Measurements from ENCODE around the gene GTF3A. TPM values are rescaled to one million over a fixed set of nuclear protein-coding genes. Genes with fewer than 3 reads are reported as not detected.
A peak's percentile ranks its signal among the peaks of the same experiment; 100 is the strongest.

The GTF3A gene
- 162 and 195 TPM in 2 replicates for total RNA-seq (2012; rRNA removed)

DNA sequence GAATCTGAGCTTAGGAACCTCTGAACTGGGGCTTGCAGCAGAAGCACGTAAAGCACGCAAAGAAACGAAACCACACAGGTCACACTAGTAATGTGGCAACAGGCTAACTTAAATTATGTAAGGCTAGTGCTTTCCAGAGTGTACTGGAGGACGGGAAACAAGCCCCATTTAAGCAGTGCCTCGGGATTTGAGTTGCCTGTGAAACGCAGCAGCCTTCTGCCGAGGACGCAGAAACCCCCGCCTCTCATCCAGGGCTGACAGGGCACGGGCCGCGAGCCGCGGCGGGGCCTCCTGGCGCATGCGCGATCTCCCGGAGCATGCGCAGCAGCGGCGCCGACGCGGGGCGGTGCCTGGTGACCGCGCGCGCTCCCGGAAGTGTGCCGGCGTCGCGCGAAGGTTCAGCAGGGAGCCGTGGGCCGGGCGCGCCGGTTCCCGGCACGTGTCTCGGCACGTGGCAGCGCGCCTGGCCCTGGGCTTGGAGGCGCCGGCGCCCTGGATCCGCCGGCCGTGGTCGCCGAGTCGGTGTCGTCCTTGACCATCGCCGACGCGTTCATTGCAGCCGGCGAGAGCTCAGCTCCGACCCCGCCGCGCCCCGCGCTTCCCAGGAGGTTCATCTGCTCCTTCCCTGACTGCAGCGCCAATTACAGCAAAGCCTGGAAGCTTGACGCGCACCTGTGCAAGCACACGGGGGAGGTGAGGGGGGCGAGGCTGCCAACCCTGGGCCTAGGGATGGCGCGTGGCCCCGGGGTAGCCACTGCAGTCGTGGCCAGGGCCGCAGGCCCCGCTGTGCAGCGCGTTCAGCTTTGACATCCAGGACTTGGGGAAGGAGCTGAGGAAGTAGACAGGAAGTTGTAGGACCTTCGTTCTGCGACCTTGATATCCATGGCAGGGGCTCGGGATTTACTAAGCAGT is at the start of gene GTF3A:
Gene GTF3A, plus strand, starts transcription at position 374 of the 912 bp plus-strand sequence.
- peaks cover 30% of the 10 kb centered on the region for H3K4me1 ChIP-seq (ENCODE audit: control insufficient read depth, insufficient read depth, low read length)
- peak within 1 kb of the TSS; percentile 96 for H3K4me2 ChIP-seq (ENCODE audit: low read length)
- peaks cover 4% of the 10 kb centered on the region for H3K27me3 ChIP-seq (ENCODE audit: control insufficient read depth, insufficient read depth, low read length)
- peaks cover 27% of the 10 kb centered on the region for H3K36me3 ChIP-seq (ENCODE audit: insufficient read depth, low read length)
- no peaks in the 10 kb centered on the region for H3K9me3 ChIP-seq (replicated peaks; ENCODE audit: low read length)
- H3K9ac ChIP-seq (ENCODE audit: low read depth, low read length): peak within 1 kb of the TSS; percentile 86
- peak within 1 kb of the TSS; percentile 87 for H3K4me3 ChIP-seq (ENCODE audit: low read length)

DNA sequence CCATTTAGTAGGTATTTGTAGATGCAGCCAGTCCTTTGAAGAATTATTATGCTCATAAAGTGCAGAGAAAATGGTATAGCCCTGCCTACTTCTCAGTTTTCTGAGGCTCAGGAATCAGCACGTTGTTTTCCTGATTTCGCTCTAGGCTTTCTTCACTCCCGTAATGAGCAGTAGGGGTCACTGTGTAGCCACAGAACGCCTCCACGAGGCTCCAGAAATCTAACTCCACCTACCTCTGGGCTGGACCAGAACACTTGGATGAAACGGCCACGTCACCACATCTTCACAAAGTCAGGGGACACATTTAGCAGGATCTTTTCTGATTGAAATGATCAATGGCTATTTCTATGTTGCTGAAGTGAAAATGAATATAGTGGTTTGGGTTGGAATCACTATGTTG is 49.8 kb upstream of the GTF3A start:
- Histone ChIP-seq H3K9ac (ENCODE audit: low read depth, low read length) (no peak overlapping the region), H3K27me3 (ENCODE audit: control insufficient read depth, insufficient read depth, low read length) (peaks cover 40% of the 10 kb centered on the region), H3K4me1 (ENCODE audit: control insufficient read depth, insufficient read depth, low read length) (no peaks in the 10 kb centered on the region), H3K36me3 (ENCODE audit: insufficient read depth, low read length) (no peaks in the 10 kb centered on the region), H3K9me3 (replicated peaks; ENCODE audit: low read length) (no peaks in the 10 kb centered on the region), H3K4me3 (ENCODE audit: low read length) (no peak overlapping the region), H3K4me2 (ENCODE audit: low read length) (no peak overlapping the region)

DNA sequence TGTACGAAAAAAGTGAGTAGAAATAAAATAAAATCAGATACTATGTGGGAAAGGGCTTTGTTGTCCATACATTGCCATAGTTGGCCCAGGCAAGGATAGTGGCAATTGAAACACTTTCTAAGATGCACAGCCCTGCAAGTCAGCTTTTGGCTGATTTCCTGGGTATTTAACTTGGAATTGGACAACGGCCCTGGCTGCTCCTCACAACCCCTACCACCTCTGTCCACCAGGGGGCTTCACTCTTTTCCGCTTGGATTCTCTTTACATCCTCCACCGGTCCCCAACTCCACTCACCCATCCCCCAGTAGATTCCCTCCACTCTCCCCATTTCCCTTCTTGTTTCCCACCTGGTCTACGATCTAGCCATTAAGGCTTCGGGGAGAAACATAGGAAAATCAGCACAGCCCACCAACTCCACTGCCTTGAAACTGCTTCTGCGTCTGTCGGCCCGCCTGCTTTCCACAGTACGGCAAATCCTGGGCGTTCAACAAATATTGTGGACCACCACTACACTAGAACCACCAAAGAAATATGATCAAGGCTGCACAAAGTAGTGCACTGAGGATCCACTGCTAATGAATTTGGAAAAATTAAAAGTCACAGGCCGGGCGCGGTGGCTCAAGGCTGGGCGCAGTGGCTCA is 48.6 kb upstream of the GTF3A start:
- no peak overlapping the region for H3K4me3 ChIP-seq (ENCODE audit: low read length)
- no peaks in the 10 kb centered on the region for H3K36me3 ChIP-seq (ENCODE audit: insufficient read depth, low read length)
- H3K4me1 ChIP-seq (ENCODE audit: control insufficient read depth, insufficient read depth, low read length): no peaks in the 10 kb centered on the region
- H3K9ac ChIP-seq (ENCODE audit: low read depth, low read length): no peak overlapping the region
- H3K4me2 ChIP-seq (ENCODE audit: low read length): no peak overlapping the region
- H3K27me3 ChIP-seq (ENCODE audit: control insufficient read depth, insufficient read depth, low read length): peaks cover 42% of the 10 kb centered on the region
- no peaks in the 10 kb centered on the region for H3K9me3 ChIP-seq (replicated peaks; ENCODE audit: low read length)

DNA sequence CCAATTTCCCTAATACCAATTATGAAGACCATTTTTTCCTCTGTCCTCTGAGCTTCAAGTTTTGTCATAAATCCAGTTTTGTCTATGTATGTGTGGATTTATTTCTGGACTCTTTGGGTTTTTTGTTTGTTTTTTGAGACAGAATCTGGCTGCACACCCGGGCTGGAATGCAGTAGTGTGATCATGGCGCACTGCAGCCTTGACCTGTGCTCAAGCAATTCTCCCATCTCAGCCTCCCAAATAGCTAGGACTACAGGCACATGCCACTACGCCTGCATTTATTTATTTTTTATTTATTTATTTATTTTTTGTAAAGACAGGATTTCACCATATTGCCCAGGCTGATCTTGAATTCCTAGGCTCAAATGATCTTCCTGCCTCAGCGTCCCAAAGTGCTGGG is 45.3 kb upstream of the GTF3A start:
- Histone ChIP-seq H3K4me2 (ENCODE audit: low read length) (no peak overlapping the region), H3K36me3 (ENCODE audit: insufficient read depth, low read length) (no peaks in the 10 kb centered on the region), H3K9ac (ENCODE audit: low read depth, low read length) (no peak overlapping the region), H3K9me3 (replicated peaks; ENCODE audit: low read length) (no peaks in the 10 kb centered on the region), H3K4me3 (ENCODE audit: low read length) (no peak overlapping the region), H3K27me3 (ENCODE audit: control insufficient read depth, insufficient read depth, low read length) (peaks cover 37% of the 10 kb centered on the region), H3K4me1 (ENCODE audit: control insufficient read depth, insufficient read depth, low read length) (no peaks in the 10 kb centered on the region)

DNA sequence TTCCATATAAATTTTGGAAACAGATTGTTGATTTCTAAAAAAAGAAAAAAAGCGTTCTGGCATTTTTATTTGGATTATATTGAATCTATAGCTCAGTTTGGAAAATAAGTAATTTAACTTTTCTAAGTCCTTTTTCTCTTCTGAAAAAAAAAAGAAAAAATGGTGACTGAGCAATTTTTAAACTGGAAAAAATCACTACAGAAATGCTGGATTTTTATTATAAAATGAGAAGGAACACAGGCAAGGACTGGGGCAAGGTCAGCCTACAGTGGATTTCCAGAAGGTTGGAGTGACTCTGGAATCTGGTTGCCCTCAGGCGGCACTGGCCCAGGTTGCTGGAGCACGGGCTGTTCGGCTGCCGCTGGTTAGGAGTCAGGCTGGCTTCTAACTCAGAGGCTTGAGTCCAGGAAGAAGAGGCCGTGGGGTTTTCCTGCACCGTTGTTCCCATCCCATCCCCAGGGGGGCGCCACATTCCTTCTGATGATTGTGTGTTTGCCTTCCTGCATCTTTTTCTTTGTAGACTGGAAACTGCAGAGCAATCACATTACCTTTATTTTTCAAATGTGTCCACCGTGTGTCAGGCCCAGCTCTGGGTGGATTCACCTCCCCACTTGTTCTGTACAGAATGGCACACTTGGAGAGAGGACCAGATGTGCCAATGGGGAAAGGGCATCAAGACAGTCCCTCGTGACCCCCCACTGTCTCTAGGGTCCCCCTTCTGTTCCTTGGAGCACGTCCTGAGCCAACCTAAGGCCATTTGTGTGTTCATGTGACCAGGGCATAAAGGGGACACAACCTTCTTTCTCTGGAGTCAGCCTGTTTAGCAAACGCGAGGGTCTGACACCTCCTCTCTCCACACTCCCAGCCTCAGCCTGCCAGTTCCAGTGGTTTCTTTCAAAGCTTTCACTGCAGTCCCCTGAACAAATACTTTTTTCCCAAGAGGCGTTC is 44.5 kb upstream of the GTF3A start:
- no peaks in the 10 kb centered on the region for H3K9me3 ChIP-seq (replicated peaks; ENCODE audit: low read length)
- no peak overlapping the region for H3K4me2 ChIP-seq (ENCODE audit: low read length)
- H3K9ac ChIP-seq (ENCODE audit: low read depth, low read length): no peak overlapping the region
- no peaks in the 10 kb centered on the region for H3K36me3 ChIP-seq (ENCODE audit: insufficient read depth, low read length)
- no peaks in the 10 kb centered on the region for H3K4me1 ChIP-seq (ENCODE audit: control insufficient read depth, insufficient read depth, low read length)
- H3K27me3 ChIP-seq (ENCODE audit: control insufficient read depth, insufficient read depth, low read length): peaks cover 42% of the 10 kb centered on the region
- H3K4me3 ChIP-seq (ENCODE audit: low read length): no peak overlapping the region

DNA sequence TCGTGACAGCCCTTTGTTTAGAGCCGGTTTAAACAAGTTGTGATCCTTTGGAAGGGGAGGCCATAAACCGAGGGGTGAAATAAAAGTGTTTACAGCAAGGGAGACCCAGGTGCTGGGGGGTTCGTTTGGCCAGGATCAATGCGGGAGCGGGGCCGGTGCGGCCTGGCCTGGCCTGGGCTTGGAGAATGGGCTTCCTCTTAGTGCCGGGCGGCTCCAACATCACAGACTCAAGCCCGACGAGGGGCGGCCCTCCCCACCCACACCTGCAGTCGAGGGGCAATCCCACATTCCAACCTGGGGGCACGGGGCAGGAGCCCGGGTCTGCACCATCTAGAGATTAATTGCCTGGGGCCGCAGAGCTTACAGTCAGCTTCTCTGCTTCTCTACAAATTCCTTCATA is 42.8 kb upstream of the GTF3A start:
- Histone ChIP-seq H3K9ac (ENCODE audit: low read depth, low read length) (no peak overlapping the region), H3K4me1 (ENCODE audit: control insufficient read depth, insufficient read depth, low read length) (no peaks in the 10 kb centered on the region), H3K36me3 (ENCODE audit: insufficient read depth, low read length) (no peaks in the 10 kb centered on the region), H3K4me2 (ENCODE audit: low read length) (no peak overlapping the region), H3K9me3 (replicated peaks; ENCODE audit: low read length) (no peaks in the 10 kb centered on the region), H3K4me3 (ENCODE audit: low read length) (no peak overlapping the region), H3K27me3 (ENCODE audit: control insufficient read depth, insufficient read depth, low read length) (peaks cover 54% of the 10 kb centered on the region)

DNA sequence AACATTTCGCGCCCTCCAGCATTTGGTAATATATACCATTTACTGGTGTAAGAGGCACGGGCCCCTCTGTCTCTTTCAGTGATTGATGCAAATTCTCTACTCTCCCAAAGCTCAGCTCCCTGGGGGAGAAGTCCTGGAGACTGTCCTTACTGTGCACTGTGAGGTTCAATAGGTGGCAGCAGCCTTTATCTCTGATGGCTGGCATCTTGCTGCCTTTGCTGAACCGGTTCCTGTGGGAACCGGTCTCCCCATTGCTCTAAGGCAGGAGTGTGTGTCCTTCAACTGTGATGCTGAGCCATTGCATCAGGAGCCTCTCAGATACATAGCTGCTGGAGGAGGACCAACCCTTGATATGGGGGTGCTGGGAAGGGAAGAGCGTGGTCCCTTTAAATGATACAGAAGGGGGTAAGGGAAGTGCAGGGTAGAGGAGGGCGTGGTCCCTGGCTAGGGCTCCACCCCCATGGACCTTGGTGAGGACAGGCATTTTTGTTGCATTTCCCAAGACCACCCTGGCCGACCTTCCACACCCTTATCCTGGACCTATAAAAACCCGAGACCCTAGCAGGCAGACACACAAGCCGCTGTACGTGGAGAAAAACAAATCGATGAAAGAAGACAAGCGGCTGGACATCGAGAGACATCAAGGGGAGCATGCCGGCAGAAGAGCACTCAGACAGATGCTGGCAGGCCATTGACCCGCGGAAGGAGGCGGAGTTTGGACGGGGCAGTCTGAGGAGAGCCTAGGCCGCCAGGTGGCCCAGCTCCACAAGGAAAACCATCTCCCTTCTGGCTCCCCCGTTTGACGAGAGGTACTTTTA is 41.1 kb upstream of the GTF3A start:
- Histone ChIP-seq H3K9ac (ENCODE audit: low read depth, low read length) (no peak overlapping the region), H3K4me3 (ENCODE audit: low read length) (no peak overlapping the region), H3K36me3 (ENCODE audit: insufficient read depth, low read length) (no peaks in the 10 kb centered on the region), H3K4me2 (ENCODE audit: low read length) (no peak overlapping the region), H3K9me3 (replicated peaks; ENCODE audit: low read length) (no peaks in the 10 kb centered on the region), H3K4me1 (ENCODE audit: control insufficient read depth, insufficient read depth, low read length) (no peaks in the 10 kb centered on the region), H3K27me3 (ENCODE audit: control insufficient read depth, insufficient read depth, low read length) (peaks cover 52% of the 10 kb centered on the region)

DNA sequence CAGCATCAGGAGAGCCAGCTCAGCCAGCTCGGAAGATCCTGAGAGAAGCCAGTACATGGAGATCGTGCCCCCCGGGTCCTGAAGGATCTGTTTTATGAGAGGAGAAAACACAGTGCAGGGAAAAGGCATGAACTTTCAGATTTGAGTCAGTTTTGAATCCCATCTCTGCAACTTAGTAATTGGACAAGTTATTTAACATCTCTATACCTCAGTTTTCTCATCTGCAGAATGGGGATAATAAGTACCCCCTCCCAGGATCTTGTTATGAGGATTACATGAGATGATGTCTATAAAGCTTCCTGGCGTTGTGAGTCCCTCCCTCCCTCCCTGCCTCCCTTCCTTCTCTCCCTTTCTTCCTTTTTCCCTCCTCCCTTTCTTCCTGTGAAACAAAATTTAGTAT is 40.1 kb upstream of the GTF3A start:
- H3K4me3 ChIP-seq (ENCODE audit: low read length): no peak overlapping the region
- H3K27me3 ChIP-seq (ENCODE audit: control insufficient read depth, insufficient read depth, low read length): peaks cover 53% of the 10 kb centered on the region
- no peaks in the 10 kb centered on the region for H3K36me3 ChIP-seq (ENCODE audit: insufficient read depth, low read length)
- no peak overlapping the region for H3K9ac ChIP-seq (ENCODE audit: low read depth, low read length)
- no peaks in the 10 kb centered on the region for H3K9me3 ChIP-seq (replicated peaks; ENCODE audit: low read length)
- H3K4me1 ChIP-seq (ENCODE audit: control insufficient read depth, insufficient read depth, low read length): no peaks in the 10 kb centered on the region
- H3K4me2 ChIP-seq (ENCODE audit: low read length): no peak overlapping the region

DNA sequence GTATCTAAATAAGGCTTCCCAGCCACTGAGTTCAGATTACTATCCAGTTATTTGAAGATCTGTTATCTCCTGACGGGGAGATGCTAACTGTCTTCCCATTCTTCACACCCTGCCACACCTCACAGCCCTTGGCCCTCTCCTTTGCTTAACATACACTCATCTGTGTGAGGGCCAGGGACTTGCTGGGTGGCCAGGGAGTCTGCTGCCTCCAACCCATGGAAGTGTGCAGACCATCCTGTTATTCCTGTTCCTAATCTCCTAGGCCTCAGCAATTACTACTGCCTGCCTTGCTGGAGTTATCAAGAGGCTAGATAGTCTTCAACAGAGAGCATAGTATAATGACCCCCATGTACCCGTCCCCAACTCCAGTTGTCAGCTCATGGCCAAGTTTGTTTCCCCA is 36.2 kb upstream of the GTF3A start:
- peaks cover 43% of the 10 kb centered on the region for H3K27me3 ChIP-seq (ENCODE audit: control insufficient read depth, insufficient read depth, low read length)
- no peak overlapping the region for H3K4me3 ChIP-seq (ENCODE audit: low read length)
- no peaks in the 10 kb centered on the region for H3K4me1 ChIP-seq (ENCODE audit: control insufficient read depth, insufficient read depth, low read length)
- no peak overlapping the region for H3K9ac ChIP-seq (ENCODE audit: low read depth, low read length)
- no peaks in the 10 kb centered on the region for H3K9me3 ChIP-seq (replicated peaks; ENCODE audit: low read length)
- H3K36me3 ChIP-seq (ENCODE audit: insufficient read depth, low read length): no peaks in the 10 kb centered on the region
- no peak overlapping the region for H3K4me2 ChIP-seq (ENCODE audit: low read length)

DNA sequence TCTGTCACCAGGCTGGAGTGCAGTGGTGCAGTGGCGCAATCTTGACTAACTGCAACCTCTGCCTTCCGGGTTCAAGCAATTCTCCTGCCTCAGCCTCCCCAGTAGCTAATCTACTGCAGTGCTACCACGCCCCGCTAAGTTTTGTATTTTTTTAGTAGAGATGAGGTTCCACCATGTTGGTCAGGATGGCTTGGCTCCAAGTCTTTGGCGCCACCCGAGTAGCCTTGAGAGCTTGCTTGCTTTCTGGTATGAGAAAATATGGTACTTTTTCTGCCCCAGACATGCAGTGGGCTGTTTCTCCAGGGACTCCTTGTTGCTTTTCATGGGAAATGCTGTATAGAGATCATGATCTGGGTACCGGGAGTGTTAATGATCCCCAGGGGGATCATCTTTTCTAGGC is 34.5 kb upstream of the GTF3A start:
- Histone ChIP-seq H3K9ac (ENCODE audit: low read depth, low read length) (no peak overlapping the region), H3K4me3 (ENCODE audit: low read length) (no peak overlapping the region), H3K9me3 (replicated peaks; ENCODE audit: low read length) (no peaks in the 10 kb centered on the region), H3K36me3 (ENCODE audit: insufficient read depth, low read length) (no peaks in the 10 kb centered on the region), H3K27me3 (ENCODE audit: control insufficient read depth, insufficient read depth, low read length) (peaks cover 37% of the 10 kb centered on the region), H3K4me1 (ENCODE audit: control insufficient read depth, insufficient read depth, low read length) (no peaks in the 10 kb centered on the region), H3K4me2 (ENCODE audit: low read length) (no peak overlapping the region)

Measured in skeletal muscle satellite cell (primary cell).